Activated CD8-positive, alpha-beta memory T cell treated with anti-CD3 and anti-CD28 coated beads, Interleukin-2, amount 50 U/mL, for 1 hour (primary cell): ENCODE data around the gene TNK1.
"Not testable (repeated sequence)": the region's sequence is repeated elsewhere in the genome, so short reads cannot be mapped to it uniquely, and the experiment has no call there.

ENCODE experiments used
- DNase-seq: peaks from one replicate; pipeline ENCODE4 v3.0.0-alpha.2; 2020; ENCODE audit errors: extremely low read depth

The TNK1 gene

GRCh38 chr17:7355053-7355452, 25.8 kb upstream of the TNK1 start, which contains the start of gene TMEM95:
Gene TMEM95, plus strand, starts transcription at chr17:7355156. Its CDS starts 49 bp downstream, at chr17:7355205.
- no peak for DNase-seq

- DNase-seq = no peak
Observed at GRCh38 chr17:7355573-7355972, 25.3 kb upstream of the TNK1 start.

GRCh38 chr17:7356072-7356549, 24.8 kb upstream of the TNK1 start:
- DNase-seq = peak; percentile 35

GRCh38 chr17:7356756-7357155, 24.1 kb upstream of the TNK1 start:
- no peak for DNase-seq

- no peak for DNase-seq
Observed at GRCh38 chr17:7357381-7357780, 23.5 kb upstream of the TNK1 start.

GRCh38 chr17:7361906-7362305, 19.0 kb upstream of the TNK1 start:
- DNase-seq = no peak

GRCh38 chr17:7363311-7363710, 17.6 kb upstream of the TNK1 start:
- DNase-seq = no peak

GRCh38 chr17:7365963-7366362, 14.9 kb upstream of the TNK1 start:
- DNase-seq = not testable (repeated sequence)

- DNase-seq = no peak
Observed at GRCh38 chr17:7367083-7367482, 13.8 kb upstream of the TNK1 start.

GRCh38 chr17:7367918-7368598, 12.8 kb upstream of the TNK1 start:
- DNase-seq = no peak

- DNase-seq = not testable (repeated sequence)
Observed at GRCh38 chr17:7368599-7368994, 12.3 kb upstream of the TNK1 start.

GRCh38 chr17:7369825-7370224, 11.1 kb upstream of the TNK1 start:
- no peak for DNase-seq

- DNase-seq = no peak
Observed at GRCh38 chr17:7370853-7371252, 10.0 kb upstream of the TNK1 start.

- DNase-seq = no peak
Observed at GRCh38 chr17:7374353-7374752, 6.5 kb upstream of the TNK1 start.

GRCh38 chr17:7379134-7379533, 1.8 kb upstream of the TNK1 start:
- DNase-seq = no peak

- DNase-seq = no peak
Observed at GRCh38 chr17:7380321-7380720, 568 bp upstream of the TNK1 start.

- DNase-seq = no peak
Observed at GRCh38 chr17:7382901-7383300, 2.0 kb downstream of the TNK1 start.

GRCh38 chr17:7383371-7383741, 2.5 kb downstream of the TNK1 start:
- no peak for DNase-seq

- DNase-seq = no peak
Observed at GRCh38 chr17:7383742-7384488, 3.0 kb downstream of the TNK1 start.

GRCh38 chr17:7384489-7385081, 3.7 kb downstream of the TNK1 start:
- DNase-seq = no peak

- no peak for DNase-seq
Observed at GRCh38 chr17:7388856-7389255, 8.0 kb downstream of the TNK1 start.

- no peak for DNase-seq
Observed at GRCh38 chr17:7389924-7390910, 9.3 kb downstream of the TNK1 start.
